ENCODE data around the gene CHMP6.

Gene CHMP6

GRCh38 chr17:81034779-81035520 lies 43.3 kb downstream of the CHMP6 start, which contains the start of gene BAIAP2:
Gene BAIAP2 (plus strand): TSS chr17:81035151. CDS start chr17:81035255, 104 bp downstream.
- peak; percentile 100 for DNase-seq (ENCODE audit: low spot score)
- in situ Hi-C loops (cut with MboI; ENCODE audit: low sequenced_read_pairs, unreplicated experiment): no loop called here
- no peak for TF ChIP-seq CTCF (IDR thresholded peaks at IDR 0.05; ENCODE audit: borderline replicate concordance, control extremely low read depth, extremely low read depth, insufficient read depth, missing control alignments)

GRCh38 chr17:81035521-81036196 lies 44.0 kb downstream of the CHMP6 start:
- in situ Hi-C loops (cut with MboI; ENCODE audit: low sequenced_read_pairs, unreplicated experiment): no loop called here
- no peak for DNase-seq (ENCODE audit: low spot score)
- no peak for TF ChIP-seq CTCF (IDR thresholded peaks at IDR 0.05; ENCODE audit: borderline replicate concordance, control extremely low read depth, extremely low read depth, insufficient read depth, missing control alignments)

- in situ Hi-C loops (cut with MboI; ENCODE audit: low sequenced_read_pairs, unreplicated experiment): no loop called here
- DNase-seq (ENCODE audit: low spot score): no peak
- TF ChIP-seq CTCF (IDR thresholded peaks at IDR 0.05; ENCODE audit: borderline replicate concordance, control extremely low read depth, extremely low read depth, insufficient read depth, missing control alignments): no peak
Observed at GRCh38 chr17:81036197-81036941, 44.7 kb downstream of the CHMP6 start.

GRCh38 chr17:81037026-81037797 lies 45.6 kb downstream of the CHMP6 start:
- in situ Hi-C loops (cut with MboI; ENCODE audit: low sequenced_read_pairs, unreplicated experiment): no loop called here
- DNase-seq (ENCODE audit: low spot score): no peak
- no peak for TF ChIP-seq CTCF (IDR thresholded peaks at IDR 0.05; ENCODE audit: borderline replicate concordance, control extremely low read depth, extremely low read depth, insufficient read depth, missing control alignments)

- DNase-seq (ENCODE audit: low spot score): no peak
- in situ Hi-C loops (cut with MboI; ENCODE audit: low sequenced_read_pairs, unreplicated experiment): no loop called here
- TF ChIP-seq CTCF (IDR thresholded peaks at IDR 0.05; ENCODE audit: borderline replicate concordance, control extremely low read depth, extremely low read depth, insufficient read depth, missing control alignments): no peak
Observed at GRCh38 chr17:81037798-81038733, 46.4 kb downstream of the CHMP6 start.

Data from GM13976 (cell line).